ENCODE measurements around the gene KIF21A. TPM values are rescaled to one million over a fixed set of nuclear protein-coding genes. Genes with fewer than 3 reads are reported as not detected.

The KIF21A gene
- total RNA-seq, 1 donor from 2014 or later, result 14.5 TPM

GRCh38 chr12:39327965-39328364 is 115.0 kb downstream of the KIF21A start:
- no peak for DNase-seq (ENCODE audit: low read depth)
- TF ChIP-seq CTCF (conservative IDR thresholded peaks at IDR 0.05; ENCODE audit: low read depth, low read length), result no peak
- no peak overlapping the region for H3K4me3 ChIP-seq (ENCODE audit: low read depth, low read length)

GRCh38 chr12:39327510-39327909 is 115.4 kb downstream of the KIF21A start:
- DNase-seq (ENCODE audit: low read depth), result no peak
- no peak overlapping the region for H3K4me3 ChIP-seq (ENCODE audit: low read depth, low read length)
- TF ChIP-seq CTCF (conservative IDR thresholded peaks at IDR 0.05; ENCODE audit: low read depth, low read length), result no peak

GRCh38 chr12:39319180-39319579 is 123.7 kb downstream of the KIF21A start:
- DNase-seq (ENCODE audit: low read depth), result no peak
- H3K4me3 ChIP-seq (ENCODE audit: low read depth, low read length), result no peak overlapping the region
- TF ChIP-seq CTCF (conservative IDR thresholded peaks at IDR 0.05; ENCODE audit: low read depth, low read length), result no peak

GRCh38 chr12:39314547-39314946 is 128.4 kb downstream of the KIF21A start:
- DNase-seq (ENCODE audit: low read depth), result no peak
- TF ChIP-seq CTCF (conservative IDR thresholded peaks at IDR 0.05; ENCODE audit: low read depth, low read length), result no peak

GRCh38 chr12:39309516-39309915 is 133.4 kb downstream of the KIF21A start:
- no peak for TF ChIP-seq CTCF (conservative IDR thresholded peaks at IDR 0.05; ENCODE audit: low read depth, low read length)

More at GRCh38 chr12:39314547-39314946, 128.4 kb downstream of the KIF21A start:
- no peak overlapping the region for H3K4me3 ChIP-seq (ENCODE audit: low read depth, low read length)

GRCh38 chr12:39301422-39301821 is 141.5 kb downstream of the KIF21A start:
- no peak for DNase-seq (ENCODE audit: low read depth)
- H3K4me3 ChIP-seq (ENCODE audit: low read depth, low read length), result no peak overlapping the region
- no peak for TF ChIP-seq CTCF (conservative IDR thresholded peaks at IDR 0.05; ENCODE audit: low read depth, low read length)

More at GRCh38 chr12:39309516-39309915, 133.4 kb downstream of the KIF21A start:
- no peak overlapping the region for H3K4me3 ChIP-seq (ENCODE audit: low read depth, low read length)
- no peak for DNase-seq (ENCODE audit: low read depth)

GRCh38 chr12:39300799-39301198 is 142.1 kb downstream of the KIF21A start:
- no peak for DNase-seq (ENCODE audit: low read depth)
- no peak for TF ChIP-seq CTCF (conservative IDR thresholded peaks at IDR 0.05; ENCODE audit: low read depth, low read length)
- H3K4me3 ChIP-seq (ENCODE audit: low read depth, low read length), result no peak overlapping the region

All from epithelial cell of proximal tubule (primary cell).